ENCODE measurements around the gene EXOC7. TPM values are rescaled to one million over a fixed set of nuclear protein-coding genes. Genes with fewer than 3 reads are reported as not detected.

EXOC7 gene
- total RNA-seq, 1 donor from 2014 or later: 183 TPM

DNA sequence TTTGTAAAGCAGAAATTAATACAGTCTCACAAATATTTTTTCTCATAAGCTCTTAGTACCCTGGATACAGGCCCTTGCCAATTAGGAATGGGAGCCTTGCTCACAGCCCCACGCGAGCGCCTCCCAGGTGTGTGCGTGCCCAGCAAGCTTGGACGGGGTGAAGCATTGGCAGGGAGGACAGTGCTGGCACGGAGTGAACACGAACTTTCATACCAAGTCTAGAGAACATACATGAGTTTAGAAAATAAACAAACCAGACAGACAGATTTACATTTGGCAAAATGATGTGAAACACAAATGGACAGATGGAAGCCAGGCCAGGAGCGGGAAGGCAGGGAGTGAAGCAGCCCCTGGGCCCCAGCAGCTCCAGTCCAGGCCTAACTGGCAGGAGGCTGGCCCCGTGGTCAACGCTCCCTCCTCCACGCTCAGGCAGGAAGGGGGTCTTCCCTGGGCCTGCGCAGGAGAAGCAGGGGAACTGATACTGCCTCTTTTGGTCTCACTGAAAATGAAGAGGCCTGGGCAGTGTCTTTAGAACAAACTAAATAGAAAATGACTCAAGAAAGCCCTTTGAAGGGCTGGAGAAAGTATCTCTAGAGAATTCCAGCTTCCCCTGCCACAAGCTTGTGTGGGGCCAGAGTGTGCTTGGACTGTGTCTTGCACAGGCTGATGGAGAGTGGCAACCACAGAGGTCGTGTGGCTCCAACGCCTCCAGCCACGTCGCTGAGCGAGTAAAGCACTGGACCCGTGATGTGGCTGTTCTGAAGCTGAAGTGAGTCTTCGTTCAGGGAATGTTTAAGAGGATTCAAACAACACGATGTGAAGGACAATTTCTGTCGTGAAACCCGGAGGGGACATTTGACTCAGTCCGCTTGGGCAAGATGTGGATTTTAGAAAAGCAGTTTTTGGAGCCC lies 47.4 kb upstream of the EXOC7 start:
- H3K36me3 Mint-ChIP-seq (ENCODE audit: low read depth, unreplicated experiment): no peaks in the 10 kb centered on the region

DNA sequence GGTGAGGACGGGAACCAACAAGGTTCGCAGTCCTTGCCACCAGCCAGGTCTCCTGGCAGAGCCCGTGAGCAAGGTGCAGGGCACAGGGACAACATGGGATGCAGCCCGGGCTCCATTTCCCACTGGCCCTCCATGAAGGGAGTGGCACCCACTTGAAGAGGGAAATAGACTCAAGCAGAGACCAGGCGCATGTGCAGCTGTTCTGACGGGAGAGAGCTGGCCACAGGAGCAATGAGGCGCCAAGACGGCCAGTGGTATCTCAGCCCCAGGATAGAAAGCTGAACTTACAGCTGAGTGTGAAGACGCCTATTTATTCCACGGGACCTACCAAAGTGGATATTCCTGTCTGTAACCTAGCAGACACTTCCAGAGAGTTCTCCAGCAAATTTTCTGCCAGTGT lies 45.6 kb upstream of the EXOC7 start:
- Mint-ChIP-seq H3K9me3 (ENCODE audit: unreplicated experiment) (no peaks in the 10 kb centered on the region), H3K4me3 (ENCODE audit: unreplicated experiment) (no peak overlapping the region), H3K27ac (ENCODE audit: unreplicated experiment) (no peak overlapping the region), H3K27me3 (ENCODE audit: unreplicated experiment) (no peaks in the 10 kb centered on the region), H3K36me3 (ENCODE audit: low read depth, unreplicated experiment) (no peaks in the 10 kb centered on the region), H3K4me1 (ENCODE audit: unreplicated experiment) (peaks cover 42% of the 10 kb centered on the region)
- no peak for DNase-seq (ENCODE audit: low spot score)
- TF ChIP-seq, protein P1, sequence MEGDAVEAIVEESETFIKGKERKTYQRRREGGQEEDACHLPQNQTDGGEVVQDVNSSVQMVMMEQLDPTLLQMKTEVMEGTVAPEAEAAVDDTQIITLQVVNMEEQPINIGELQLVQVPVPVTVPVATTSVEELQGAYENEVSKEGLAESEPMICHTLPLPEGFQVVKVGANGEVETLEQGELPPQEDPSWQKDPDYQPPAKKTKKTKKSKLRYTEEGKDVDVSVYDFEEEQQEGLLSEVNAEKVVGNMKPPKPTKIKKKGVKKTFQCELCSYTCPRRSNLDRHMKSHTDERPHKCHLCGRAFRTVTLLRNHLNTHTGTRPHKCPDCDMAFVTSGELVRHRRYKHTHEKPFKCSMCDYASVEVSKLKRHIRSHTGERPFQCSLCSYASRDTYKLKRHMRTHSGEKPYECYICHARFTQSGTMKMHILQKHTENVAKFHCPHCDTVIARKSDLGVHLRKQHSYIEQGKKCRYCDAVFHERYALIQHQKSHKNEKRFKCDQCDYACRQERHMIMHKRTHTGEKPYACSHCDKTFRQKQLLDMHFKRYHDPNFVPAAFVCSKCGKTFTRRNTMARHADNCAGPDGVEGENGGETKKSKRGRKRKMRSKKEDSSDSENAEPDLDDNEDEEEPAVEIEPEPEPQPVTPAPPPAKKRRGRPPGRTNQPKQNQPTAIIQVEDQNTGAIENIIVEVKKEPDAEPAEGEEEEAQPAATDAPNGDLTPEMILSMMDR (IDR thresholded peaks at IDR 0.05; ENCODE audit: unreplicated experiment): no peak

More for the DNA sequence above, 47.4 kb upstream of the EXOC7 start:
- H3K27me3 Mint-ChIP-seq (ENCODE audit: unreplicated experiment): no peaks in the 10 kb centered on the region
- no peak for DNase-seq (ENCODE audit: low spot score)
- no peak overlapping the region for H3K4me3 Mint-ChIP-seq (ENCODE audit: unreplicated experiment)
- TF ChIP-seq, protein P1 (IDR thresholded peaks at IDR 0.05; ENCODE audit: unreplicated experiment): no peak
- peaks cover 29% of the 10 kb centered on the region for H3K4me1 Mint-ChIP-seq (ENCODE audit: unreplicated experiment)
- H3K27ac Mint-ChIP-seq (ENCODE audit: unreplicated experiment): no peak overlapping the region
- H3K9me3 Mint-ChIP-seq (ENCODE audit: unreplicated experiment): no peaks in the 10 kb centered on the region

DNA sequence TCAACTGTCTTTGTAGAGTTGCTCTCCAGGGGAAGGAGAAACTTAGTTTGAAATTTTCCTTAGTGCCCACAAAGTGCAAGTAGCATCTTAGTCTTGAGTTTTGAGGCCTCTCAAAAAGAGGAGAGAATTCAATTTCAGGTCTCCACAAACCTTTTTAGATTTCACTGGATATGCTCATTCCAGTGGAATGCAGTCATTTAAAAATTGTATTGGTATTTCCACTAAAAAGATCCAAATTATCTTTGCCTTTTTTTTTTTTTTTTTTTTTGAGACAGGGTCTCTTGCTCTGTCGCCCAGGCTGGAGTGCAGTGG lies 44.4 kb upstream of the EXOC7 start:
- peaks cover 40% of the 10 kb centered on the region for H3K4me1 Mint-ChIP-seq (ENCODE audit: unreplicated experiment)
- H3K27ac Mint-ChIP-seq (ENCODE audit: unreplicated experiment): no peak overlapping the region
- H3K36me3 Mint-ChIP-seq (ENCODE audit: low read depth, unreplicated experiment): peaks cover under 1% of the 10 kb centered on the region
- H3K27me3 Mint-ChIP-seq (ENCODE audit: unreplicated experiment): peaks cover 4% of the 10 kb centered on the region
- no peak for DNase-seq (ENCODE audit: low spot score)
- no peak overlapping the region for H3K4me3 Mint-ChIP-seq (ENCODE audit: unreplicated experiment)
- TF ChIP-seq, protein P1 (IDR thresholded peaks at IDR 0.05; ENCODE audit: unreplicated experiment): peak; percentile 14
- no peaks in the 10 kb centered on the region for H3K9me3 Mint-ChIP-seq (ENCODE audit: unreplicated experiment)

DNA sequence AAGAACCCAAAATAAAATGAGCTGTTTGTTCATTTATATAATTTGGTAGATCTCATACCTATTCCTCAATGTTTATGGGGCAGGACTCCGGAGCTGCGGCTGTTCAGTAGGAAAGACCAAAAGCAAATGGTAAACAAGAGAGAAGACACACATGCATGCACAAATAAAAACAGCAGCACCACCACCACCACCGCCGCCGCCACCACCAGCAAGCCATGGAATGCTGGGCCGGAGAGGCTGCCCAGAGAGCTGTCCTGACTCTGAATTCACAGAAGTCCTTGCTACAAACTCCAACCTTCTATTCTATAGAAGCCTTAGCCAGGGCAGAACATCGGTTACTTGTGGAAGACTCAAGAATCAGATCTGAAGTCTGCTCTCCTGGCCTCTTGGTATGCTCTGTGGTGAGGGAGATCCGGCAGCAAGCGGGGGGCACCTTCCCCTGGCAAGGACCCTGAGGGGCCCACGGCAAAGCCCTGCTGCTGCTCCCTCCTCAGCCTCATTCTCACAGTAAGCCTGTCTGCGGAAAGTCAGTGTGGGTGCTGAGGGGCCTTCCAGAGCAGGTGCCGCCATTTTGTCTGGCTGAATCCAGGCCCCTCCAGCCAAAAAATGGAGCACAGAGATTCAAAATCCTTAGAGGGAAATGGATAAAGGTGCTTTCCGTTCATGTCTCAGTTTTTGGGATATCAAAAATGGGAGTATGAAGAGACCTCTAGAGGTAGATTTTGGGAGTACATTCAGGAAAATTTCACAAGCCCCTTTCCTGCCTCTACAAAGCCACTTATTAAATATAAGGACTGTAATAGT lies 43.8 kb upstream of the EXOC7 start:
- Mint-ChIP-seq H3K27ac (ENCODE audit: unreplicated experiment) (no peak overlapping the region), H3K4me1 (ENCODE audit: unreplicated experiment) (peaks cover 46% of the 10 kb centered on the region), H3K27me3 (ENCODE audit: unreplicated experiment) (peaks cover 8% of the 10 kb centered on the region), H3K4me3 (ENCODE audit: unreplicated experiment) (no peak overlapping the region), H3K9me3 (ENCODE audit: unreplicated experiment) (no peaks in the 10 kb centered on the region), H3K36me3 (ENCODE audit: low read depth, unreplicated experiment) (peaks cover 4% of the 10 kb centered on the region)
- DNase-seq (ENCODE audit: low spot score): no peak
- TF ChIP-seq, protein P1 (IDR thresholded peaks at IDR 0.05; ENCODE audit: unreplicated experiment): peak; percentile 78
